GM10266 (cell line): ENCODE data around the gene NFX1.
"Not testable (repeated sequence)": the region's sequence is repeated elsewhere in the genome, so short reads cannot be mapped to it uniquely, and the experiment has no call there.

ENCODE experiments used
- DNase-seq: peaks from one replicate; pipeline ENCODE4 v3.0.0; 2012; ENCODE audit errors: extremely low spot score
- CTCF ChIP-seq: IDR thresholded peaks from 2 replicates; pipeline ENCODE4 v1.5.1; 2012; ENCODE audit warnings: mild to moderate bottlenecking, low read depth; ENCODE audit not compliant: control insufficient read depth, insufficient read depth; ENCODE audit errors: missing control alignments

NFX1 gene

GRCh38 chr9:33354651-33355211, 64.4 kb downstream of the NFX1 start:
- no peak for TF ChIP-seq CTCF
- no peak for DNase-seq

GRCh38 chr9:33355933-33356332, 65.6 kb downstream of the NFX1 start:
- no peak for DNase-seq

GRCh38 chr9:33358641-33359040, 68.3 kb downstream of the NFX1 start:
- DNase-seq = not testable (repeated sequence)

More at GRCh38 chr9:33355933-33356332, 65.6 kb downstream of the NFX1 start:
- no peak for TF ChIP-seq CTCF

- no peak for TF ChIP-seq CTCF
- DNase-seq = no peak
Measured at GRCh38 chr9:33364127-33364526, 73.8 kb downstream of the NFX1 start.

GRCh38 chr9:33364814-33365213, 74.5 kb downstream of the NFX1 start:
- not testable (repeated sequence) for DNase-seq

- DNase-seq = no peak
- no peak for TF ChIP-seq CTCF
Measured at GRCh38 chr9:33366979-33367480, 76.7 kb downstream of the NFX1 start.

GRCh38 chr9:33372900-33373299, 82.6 kb downstream of the NFX1 start:
- TF ChIP-seq CTCF = no peak

GRCh38 chr9:33374190-33374589, 83.9 kb downstream of the NFX1 start:
- no peak for TF ChIP-seq CTCF
- no peak for DNase-seq

More at GRCh38 chr9:33372900-33373299, 82.6 kb downstream of the NFX1 start:
- DNase-seq = no peak
